GM15510 (cell line): ENCODE results near the gene ZNF516.

Source experiments
- POLR2A ChIP-seq: IDR thresholded peaks from 3 replicates; pipeline ENCODE4 v1.6.1; 2011; ENCODE audit warnings: borderline replicate concordance; ENCODE audit not compliant: insufficient read length; ENCODE audit errors: extremely low read depth

ZNF516 gene

DNA sequence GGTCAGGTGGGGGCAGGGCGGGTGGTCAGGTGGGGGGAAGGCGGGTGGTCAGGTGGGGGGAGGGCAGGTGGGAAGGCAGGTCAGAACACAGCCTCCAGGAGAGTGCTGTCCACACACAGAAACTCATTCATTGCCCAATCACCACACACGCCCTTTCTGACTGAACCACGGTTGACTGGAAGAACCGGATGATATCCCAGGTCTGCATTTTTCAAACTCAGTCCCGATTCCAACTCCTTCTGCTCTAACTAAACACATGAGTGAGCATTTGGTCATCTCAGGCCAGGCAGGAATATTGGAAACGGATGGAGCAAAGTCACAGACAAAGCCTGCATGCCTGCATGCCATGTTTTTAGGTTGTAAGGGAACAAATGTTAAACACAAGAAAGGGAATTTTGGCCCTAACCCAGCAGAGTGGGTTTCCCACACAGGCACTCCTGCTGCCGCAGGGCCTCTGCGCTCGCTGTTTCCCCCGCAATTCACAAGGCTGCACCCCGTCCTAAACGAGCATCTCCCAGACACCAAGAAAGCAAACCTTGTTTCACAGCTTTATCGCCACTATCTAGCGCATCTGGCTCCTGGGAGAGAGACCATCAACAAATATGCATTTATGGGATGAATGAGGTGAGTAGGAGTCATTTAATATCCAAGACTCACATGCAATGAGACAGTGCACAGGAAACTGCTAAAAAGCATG lies 100.1 kb downstream of the ZNF516 start:
- no peak for TF ChIP-seq POLR2A

- TF ChIP-seq POLR2A = no peak
These were observed 102.7 kb downstream of the ZNF516 start for GRCh38 chr18:76392349-76392748.

DNA sequence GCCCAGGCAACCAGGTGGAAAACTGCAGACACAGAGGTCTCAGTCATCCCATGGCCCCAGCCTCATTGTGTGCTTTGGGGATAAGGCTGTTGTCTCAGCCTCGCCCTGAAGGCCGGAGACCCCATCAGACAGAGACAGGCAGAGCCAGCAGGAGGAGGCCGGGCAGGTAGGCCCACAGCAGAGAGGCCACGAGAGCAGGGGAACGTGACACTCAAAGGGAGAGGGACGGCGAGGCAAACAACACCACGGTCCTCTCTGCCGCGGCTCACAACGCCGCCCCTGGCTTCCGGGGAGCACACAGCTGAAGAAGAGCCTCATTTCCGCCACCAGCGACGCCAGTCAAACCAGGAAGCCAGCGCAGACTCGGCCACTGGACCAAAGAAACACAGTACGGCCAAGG lies 103.3 kb downstream of the ZNF516 start:
- TF ChIP-seq POLR2A = no peak

GRCh38 chr18:76391038-76391437 lies 104.0 kb downstream of the ZNF516 start:
- no peak for TF ChIP-seq POLR2A

GRCh38 chr18:76390452-76391035 lies 104.5 kb downstream of the ZNF516 start:
- no peak for TF ChIP-seq POLR2A

DNA sequence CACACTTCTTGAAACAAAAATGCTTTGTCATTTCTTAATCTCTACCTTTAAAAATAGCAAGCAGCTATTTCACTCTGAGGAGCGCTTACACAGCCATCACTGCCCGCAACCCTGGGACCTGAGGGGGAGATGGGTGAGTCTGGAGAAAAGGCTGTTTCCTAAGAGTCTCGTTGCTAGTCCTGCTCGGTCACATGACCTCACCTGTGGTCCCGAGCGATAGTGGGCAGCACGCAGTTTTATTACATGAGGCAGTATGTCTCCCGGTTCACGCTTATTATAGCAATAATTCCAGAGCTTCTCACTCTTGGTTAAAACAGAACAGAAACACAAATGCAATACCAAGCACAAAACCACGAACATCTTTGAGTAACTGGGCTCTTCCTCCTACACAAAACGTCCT lies 105.3 kb downstream of the ZNF516 start:
- TF ChIP-seq POLR2A = no peak

- no peak for TF ChIP-seq POLR2A
These were observed 106.1 kb downstream of the ZNF516 start for GRCh38 chr18:76388891-76389423.

GRCh38 chr18:76388261-76388660 lies 106.8 kb downstream of the ZNF516 start:
- no peak for TF ChIP-seq POLR2A

DNA sequence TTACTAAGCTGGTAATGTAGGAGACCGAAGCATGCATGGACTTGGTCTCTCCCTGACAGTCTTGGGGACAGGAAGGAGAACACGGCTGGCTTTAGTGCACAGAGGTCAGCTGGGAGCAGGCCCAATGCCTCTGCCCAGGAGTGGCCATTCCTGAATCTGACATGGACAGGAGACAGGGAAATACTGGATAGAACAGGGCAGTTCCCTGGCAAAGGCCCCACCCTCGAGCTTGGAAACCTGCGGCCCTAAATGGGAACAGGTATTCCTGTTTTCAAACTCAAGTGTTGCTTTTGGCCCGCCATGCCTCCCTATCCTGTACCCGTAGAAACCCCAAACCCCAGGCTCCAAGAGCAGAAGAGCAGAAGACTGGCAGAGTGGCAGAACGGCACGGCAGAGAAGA lies 107.4 kb downstream of the ZNF516 start:
- no peak for TF ChIP-seq POLR2A

- TF ChIP-seq POLR2A = no peak
These were observed 108.2 kb downstream of the ZNF516 start for GRCh38 chr18:76386886-76387285.

DNA sequence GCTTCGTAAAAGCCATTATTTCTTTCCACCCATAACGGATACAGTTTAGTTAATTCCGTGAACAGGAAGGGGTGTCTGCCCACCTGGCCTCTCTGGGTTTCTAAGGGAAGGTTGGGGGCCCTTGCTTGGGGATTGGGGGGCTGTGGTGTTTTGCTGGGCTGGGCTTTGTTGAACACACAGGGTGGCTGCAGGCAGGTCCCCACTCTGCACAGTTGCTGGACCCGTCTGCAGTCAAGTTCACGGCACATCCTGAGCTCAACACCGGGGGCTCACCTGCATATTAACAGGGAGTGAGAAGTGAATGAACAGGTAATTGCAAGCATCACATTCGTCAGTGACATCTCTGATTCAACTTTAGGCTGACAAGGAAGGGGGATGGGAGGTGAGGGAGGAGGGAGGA lies 109.0 kb downstream of the ZNF516 start:
- TF ChIP-seq POLR2A = no peak

- TF ChIP-seq POLR2A = no peak
These were observed 109.4 kb downstream of the ZNF516 start for GRCh38 chr18:76385681-76385975.

DNA sequence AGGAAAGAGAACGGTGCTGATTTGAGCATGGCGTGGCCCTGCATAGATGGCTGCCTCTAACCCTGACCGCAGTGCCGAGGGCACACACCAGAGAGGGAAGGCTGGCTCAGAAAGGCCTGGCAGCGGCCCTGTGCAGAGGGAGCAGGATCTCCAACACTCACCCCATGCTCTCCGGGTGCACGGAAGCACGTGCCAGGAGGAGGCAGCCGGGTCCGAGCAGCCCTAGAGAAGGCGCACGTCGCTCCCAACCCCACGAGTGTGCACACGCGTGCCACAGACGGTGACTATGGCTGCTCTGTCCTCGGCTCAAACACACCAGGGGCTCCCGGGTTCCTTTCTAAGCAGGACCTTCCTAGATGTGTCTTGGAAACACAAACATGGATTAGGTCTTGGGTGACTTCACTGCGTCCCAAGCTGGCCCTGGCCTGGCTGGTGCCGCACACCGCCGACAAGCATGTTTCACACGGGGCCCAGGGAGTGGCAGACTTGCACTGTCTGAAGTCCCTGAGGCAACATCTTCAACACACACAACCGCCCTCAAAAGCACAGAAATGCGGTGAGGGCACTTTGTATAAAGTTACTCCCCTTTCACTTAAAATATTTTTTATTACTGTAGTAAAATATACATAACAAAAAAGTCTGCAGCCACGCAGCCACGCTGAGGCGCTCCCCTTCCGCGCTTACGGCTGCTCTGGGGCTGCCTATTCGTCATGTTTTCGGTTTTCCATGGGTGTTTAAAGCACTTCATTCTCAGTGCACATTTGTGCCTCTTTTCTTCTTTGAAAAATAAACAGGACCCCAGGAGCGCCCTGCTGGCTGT lies 110.0 kb downstream of the ZNF516 start:
- TF ChIP-seq POLR2A = no peak

- no peak for TF ChIP-seq POLR2A
These were observed 110.8 kb downstream of the ZNF516 start for GRCh38 chr18:76384114-76384790.

- no peak for TF ChIP-seq POLR2A
These were observed 111.4 kb downstream of the ZNF516 start for GRCh38 chr18:76383636-76384035.
